SJCRH30 (cell line): Measurements from ENCODE around the gene FGF18. TPM values are rescaled to one million over a fixed set of nuclear protein-coding genes. Genes with fewer than 3 reads are reported as not detected.
"Not testable (repeated sequence)": the region's sequence is repeated elsewhere in the genome, so short reads cannot be mapped to it uniquely, and the experiment has no call there.

ENCODE experiments used
- DNase-seq, 2 experiments: peaks; one replicate each; pipeline ENCODE4 v3.0.0-alpha.2; 2015 to 2020
- H3K27ac ChIP-seq: fragments of 250-450 bp; sonication (Bioruptor Pico); 2 replicates; pipeline ENCODE4 v1.5.1; 2020; ENCODE audit warnings: mild to moderate bottlenecking, moderate library complexity
- H3K27me3 ChIP-seq: fragments of 250-450 bp; sonication (Bioruptor Pico); 2 replicates; pipeline ENCODE4 v1.5.1; 2020; ENCODE audit warnings: mild to moderate bottlenecking, moderate library complexity
- H3K36me3 ChIP-seq: fragments of 250-450 bp; sonication (Bioruptor Pico); 2 replicates; pipeline ENCODE4 v1.5.1; 2020; ENCODE audit warnings: mild to moderate bottlenecking, moderate library complexity
- H3K4me1 ChIP-seq: fragments of 250-450 bp; sonication (Bioruptor Pico); 2 replicates; pipeline ENCODE4 v1.5.1; 2020; ENCODE audit warnings: mild to moderate bottlenecking, moderate library complexity
- H3K4me3 ChIP-seq: fragments of 250-450 bp; sonication (Bioruptor Pico); 2 replicates; pipeline ENCODE4 v1.5.1; 2020; ENCODE audit warnings: mild to moderate bottlenecking, moderate library complexity
- H3K9me3 ChIP-seq: fragments of 250-450 bp; sonication (Bioruptor Pico); replicated peaks from 2 replicates; pipeline ENCODE4 v1.5.1; 2020; ENCODE audit warnings: mild to moderate bottlenecking, moderate library complexity
- total RNA-seq: library from RNA; depleted of rRNA; stranded (reverse); fragments of >200 nt; shearing (Covaris generic); gene quantifications from 2 replicates; pipeline ENCODE4 v1.2.3, GENCODE V29; 2014; rRNA removed

Gene FGF18, protein sequence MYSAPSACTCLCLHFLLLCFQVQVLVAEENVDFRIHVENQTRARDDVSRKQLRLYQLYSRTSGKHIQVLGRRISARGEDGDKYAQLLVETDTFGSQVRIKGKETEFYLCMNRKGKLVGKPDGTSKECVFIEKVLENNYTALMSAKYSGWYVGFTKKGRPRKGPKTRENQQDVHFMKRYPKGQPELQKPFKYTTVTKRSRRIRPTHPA
- total RNA-seq, result 0.18 TPM in 1 of 2 replicates, not detected in the other

- Histone ChIP-seq H3K9me3 (no peaks in the 10 kb centered on the region), H3K4me3 (no peak within 1 kb of the TSS), H3K27me3 (no peaks in the 10 kb centered on the region), H3K36me3 (peaks cover 4% of the 10 kb centered on the region), H3K27ac (no peak within 1 kb of the TSS), H3K4me1 (no peaks in the 10 kb centered on the region)
- DNase-seq, result no peak
These were observed at the start of gene FGF18 for GRCh38 chr5:171418982-171419687. Gene FGF18, plus strand, starts transcription at chr5:171419647. Its CDS starts 553 bp downstream, at chr5:171420200.

- Histone ChIP-seq H3K4me3 (no peak overlapping the region), H3K9me3 (no peaks in the 10 kb centered on the region), H3K27me3 (no peaks in the 10 kb centered on the region), H3K36me3 (no peaks in the 10 kb centered on the region), H3K27ac (no peak overlapping the region), H3K4me1 (peaks cover 7% of the 10 kb centered on the region; the same call in 1 of the 2 replicates)
- DNase-seq, result no peak
These were observed 49.5 kb upstream of the FGF18 start for GRCh38 chr5:171369898-171370297.

- not testable (repeated sequence) for H3K9me3 ChIP-seq, H3K27me3 ChIP-seq, H3K4me1 ChIP-seq, H3K27ac ChIP-seq, H3K36me3 ChIP-seq, H3K4me3 ChIP-seq, DNase-seq
These were observed 48.6 kb upstream of the FGF18 start for GRCh38 chr5:171370881-171371280.

DNA sequence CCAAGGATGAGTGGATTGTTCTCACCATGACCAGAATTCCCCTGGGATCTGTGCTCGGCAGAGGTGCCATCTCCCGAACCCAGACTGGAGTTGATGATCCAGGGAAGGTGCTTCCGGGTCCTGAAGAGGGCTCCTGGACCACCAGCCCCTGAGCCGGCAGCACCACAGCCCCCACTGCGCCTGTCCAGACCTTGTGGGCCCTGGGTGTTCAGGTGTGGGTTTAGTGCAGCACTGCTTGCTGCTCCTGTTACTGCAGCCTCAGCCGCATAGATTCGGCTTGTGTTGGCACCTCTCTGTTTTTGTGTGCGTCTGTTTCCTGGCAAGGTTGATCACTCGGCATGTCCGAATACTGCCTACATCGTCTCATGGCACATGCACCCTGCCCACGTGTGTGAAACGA, 48.1 kb upstream of the FGF18 start:
- Histone ChIP-seq H3K36me3 (no peaks in the 10 kb centered on the region), H3K27me3 (no peaks in the 10 kb centered on the region), H3K4me3 (no peak overlapping the region), H3K4me1 (peaks cover 7% of the 10 kb centered on the region; the same call in 1 of the 2 replicates), H3K9me3 (no peaks in the 10 kb centered on the region), H3K27ac (no peak overlapping the region)
- DNase-seq, result no peak

DNA sequence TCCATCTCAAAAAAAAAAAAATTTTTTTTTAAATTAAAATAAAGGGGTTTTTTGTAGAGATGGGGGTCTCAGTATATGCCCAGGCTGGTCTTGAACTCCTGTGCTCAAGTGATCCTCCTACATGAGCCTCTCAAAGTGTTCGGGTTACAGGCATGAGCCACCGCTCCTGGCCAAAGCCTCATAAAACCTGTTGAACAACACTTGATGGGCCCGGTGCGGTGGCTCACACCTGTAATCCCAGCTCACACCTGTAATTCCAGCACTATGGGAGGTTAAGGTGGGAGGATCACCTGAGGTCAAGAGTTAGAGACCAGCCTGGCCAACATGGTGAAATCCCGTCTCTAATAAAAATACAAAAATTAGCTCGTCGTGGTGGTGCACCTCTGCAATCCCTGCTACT, 39.5 kb upstream of the FGF18 start:
- Histone ChIP-seq H3K27ac (no peak overlapping the region), H3K4me3 (no peak overlapping the region), H3K4me1 (no peaks in the 10 kb centered on the region), H3K9me3 (no peaks in the 10 kb centered on the region), H3K36me3 (no peaks in the 10 kb centered on the region), H3K27me3 (no peaks in the 10 kb centered on the region)
- DNase-seq, result no peak

- H3K9me3 ChIP-seq, H3K36me3 ChIP-seq, DNase-seq, H3K4me1 ChIP-seq, H3K4me3 ChIP-seq, H3K27ac ChIP-seq, H3K27me3 ChIP-seq: not testable (repeated sequence)
These were observed 35.0 kb upstream of the FGF18 start for GRCh38 chr5:171384416-171384815.

DNA sequence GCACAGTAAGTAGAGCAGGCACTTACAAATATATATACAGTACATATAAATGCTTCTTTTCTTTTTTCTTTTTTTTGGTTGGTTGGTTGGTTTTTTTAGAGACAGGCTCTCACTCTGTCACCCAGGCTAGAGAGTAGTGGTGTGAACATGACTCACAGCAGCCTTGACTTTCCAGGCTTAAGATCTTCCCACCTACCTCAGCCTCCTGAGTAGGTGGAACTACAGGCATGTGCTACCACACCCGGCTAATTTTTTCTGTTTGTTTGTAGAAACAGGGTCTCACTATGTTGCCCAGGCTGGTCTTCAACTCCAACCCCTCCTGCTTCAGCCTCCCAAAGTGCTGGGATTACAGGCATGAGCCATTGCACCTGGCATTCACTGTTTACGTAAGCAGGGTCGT, 34.4 kb upstream of the FGF18 start:
- H3K4me3 ChIP-seq, H3K27ac ChIP-seq, H3K4me1 ChIP-seq, H3K9me3 ChIP-seq, DNase-seq, H3K27me3 ChIP-seq: not testable (repeated sequence)
- peaks cover 15% of the 10 kb centered on the region for H3K36me3 ChIP-seq

GRCh38 chr5:171386006-171386671, 33.3 kb upstream of the FGF18 start:
- H3K4me3 ChIP-seq, result no peak overlapping the region
- peaks cover 27% of the 10 kb centered on the region for H3K36me3 ChIP-seq
- H3K9me3 ChIP-seq, result no peaks in the 10 kb centered on the region
- H3K27me3 ChIP-seq, result no peaks in the 10 kb centered on the region
- no peak for DNase-seq
- no peak overlapping the region for H3K27ac ChIP-seq
- peaks cover 4% of the 10 kb centered on the region; the same call in 1 of the 2 replicates for H3K4me1 ChIP-seq

DNA sequence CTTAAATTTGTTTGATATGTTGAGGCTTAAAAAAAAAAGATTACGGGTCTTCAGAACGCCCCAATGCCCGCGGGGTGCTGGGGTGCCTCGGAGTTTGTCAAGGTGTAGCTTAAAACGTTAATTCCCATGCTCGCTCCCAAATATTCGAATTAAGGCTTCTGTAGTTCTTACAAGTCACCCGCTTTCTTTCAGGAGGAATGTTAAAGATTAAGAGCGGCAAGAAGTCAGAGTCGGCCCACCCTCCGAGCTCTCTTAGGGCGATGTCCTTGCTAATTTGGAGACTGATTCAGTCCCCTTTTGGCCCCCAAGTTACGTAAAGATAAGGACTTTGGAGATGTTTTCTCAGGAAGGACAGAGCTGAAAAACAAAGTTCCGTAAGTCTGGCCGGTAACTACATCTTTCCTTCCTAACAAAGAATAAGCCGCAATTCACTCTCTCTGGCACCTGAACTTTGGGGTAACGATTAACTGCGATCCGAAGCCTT, 32.5 kb upstream of the FGF18 start:
- Histone ChIP-seq H3K36me3 (peaks cover 34% of the 10 kb centered on the region), H3K27me3 (no peaks in the 10 kb centered on the region), H3K4me1 (peaks cover 8% of the 10 kb centered on the region; the same call in 1 of the 2 replicates), H3K9me3 (no peaks in the 10 kb centered on the region), H3K27ac (peak overlapping the region; percentile 88), H3K4me3 (peak overlapping the region; percentile 87)
- no peak for DNase-seq

- Histone ChIP-seq H3K4me3 (peak within 1 kb of the TSS; percentile 87), H3K4me1 (peaks cover 8% of the 10 kb centered on the region; the same call in 1 of the 2 replicates), H3K9me3 (no peaks in the 10 kb centered on the region), H3K27me3 (no peaks in the 10 kb centered on the region), H3K27ac (peak within 1 kb of the TSS; percentile 88), H3K36me3 (peaks cover 40% of the 10 kb centered on the region)
- peak; percentile 99 for DNase-seq
These were observed 32.0 kb upstream of the FGF18 start, which contains the start of gene NPM1 for GRCh38 chr5:171387345-171387969. Gene NPM1, plus strand, starts transcription at chr5:171387849. Its CDS starts 100 bp downstream, at chr5:171387949.

GRCh38 chr5:171387970-171388815, 31.3 kb upstream of the FGF18 start:
- no peaks in the 10 kb centered on the region for H3K9me3 ChIP-seq
- H3K27me3 ChIP-seq, result no peaks in the 10 kb centered on the region
- peaks cover 8% of the 10 kb centered on the region; the same call in 1 of the 2 replicates for H3K4me1 ChIP-seq
- peak overlapping the region; percentile 88 for H3K27ac ChIP-seq
- DNase-seq, result peak; percentile 83 to 86
- H3K36me3 ChIP-seq, result peaks cover 47% of the 10 kb centered on the region
- peak overlapping the region; percentile 87 for H3K4me3 ChIP-seq

DNA sequence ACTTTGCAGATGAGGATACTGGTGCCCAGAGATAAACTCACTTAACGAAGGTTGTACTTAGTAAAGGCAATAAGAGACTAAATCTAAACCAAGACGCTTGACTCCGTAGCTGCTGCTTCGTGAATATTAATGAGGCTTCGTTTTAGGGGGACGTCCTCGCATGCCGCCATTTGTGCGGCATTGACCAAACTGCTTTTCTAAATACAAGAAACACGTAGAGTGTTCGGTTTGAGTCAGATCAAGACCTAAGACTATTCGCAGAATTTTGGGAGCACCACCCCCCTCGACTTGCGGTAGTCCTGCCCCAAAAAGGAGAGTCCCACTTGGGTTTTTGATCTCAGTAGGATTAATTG, 30.7 kb upstream of the FGF18 start:
- H3K4me3 ChIP-seq, result peak overlapping the region; percentile 87

GRCh38 chr5:171390883-171391677, 28.4 kb upstream of the FGF18 start:
- Histone ChIP-seq H3K36me3 (peaks cover 76% of the 10 kb centered on the region), H3K27me3 (no peaks in the 10 kb centered on the region), H3K4me1 (peaks cover 8% of the 10 kb centered on the region; the same call in 1 of the 2 replicates), H3K4me3 (peak overlapping the region; percentile 87; the same call in 1 of the 2 replicates), H3K27ac (no peak overlapping the region), H3K9me3 (no peaks in the 10 kb centered on the region)
- DNase-seq, result no peak

More for the DNA sequence above, 30.7 kb upstream of the FGF18 start:
- no peak for DNase-seq
- H3K4me1 ChIP-seq, result peaks cover 8% of the 10 kb centered on the region; the same call in 1 of the 2 replicates
- peaks cover 53% of the 10 kb centered on the region for H3K36me3 ChIP-seq
- peak overlapping the region; percentile 88 for H3K27ac ChIP-seq
- no peaks in the 10 kb centered on the region for H3K27me3 ChIP-seq
- H3K9me3 ChIP-seq, result no peaks in the 10 kb centered on the region
